ENCODE results near the gene MSI2. TPM values are rescaled to one million over a fixed set of nuclear protein-coding genes. Genes with fewer than 3 reads are reported as not detected.

The MSI2 gene
- total and polyA plus RNA-seq, 12 donors = 25.5 to 135 (median 121) TPM

DNA sequence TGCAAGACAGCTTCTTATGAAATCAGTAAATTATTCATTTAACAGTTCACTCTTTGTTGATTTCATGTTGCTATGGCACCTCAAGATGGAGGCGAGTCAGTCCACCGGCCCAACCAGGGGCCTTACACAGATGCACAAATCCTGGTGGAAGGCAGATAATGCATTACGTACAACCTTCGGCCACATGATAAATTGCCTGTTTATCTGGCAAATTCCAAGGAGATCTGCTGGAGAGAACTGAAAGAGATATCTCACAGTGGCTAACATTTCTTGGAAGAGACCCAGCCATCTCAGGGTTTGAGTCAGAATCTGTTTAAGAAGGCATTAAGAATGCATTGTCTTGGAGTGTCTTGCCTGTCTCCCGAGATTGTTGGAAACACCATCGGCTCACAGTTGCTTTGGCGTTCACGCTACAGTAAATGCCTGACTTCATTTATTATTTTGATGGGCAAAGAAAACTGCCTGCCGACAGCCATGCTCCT is 225.6 kb downstream of the MSI2 start:
- peaks cover 15 to 72% (median 61%) of the 10 kb centered on the region in 9 donors for H3K4me1 ChIP-seq
- TF ChIP-seq, protein P1, sequence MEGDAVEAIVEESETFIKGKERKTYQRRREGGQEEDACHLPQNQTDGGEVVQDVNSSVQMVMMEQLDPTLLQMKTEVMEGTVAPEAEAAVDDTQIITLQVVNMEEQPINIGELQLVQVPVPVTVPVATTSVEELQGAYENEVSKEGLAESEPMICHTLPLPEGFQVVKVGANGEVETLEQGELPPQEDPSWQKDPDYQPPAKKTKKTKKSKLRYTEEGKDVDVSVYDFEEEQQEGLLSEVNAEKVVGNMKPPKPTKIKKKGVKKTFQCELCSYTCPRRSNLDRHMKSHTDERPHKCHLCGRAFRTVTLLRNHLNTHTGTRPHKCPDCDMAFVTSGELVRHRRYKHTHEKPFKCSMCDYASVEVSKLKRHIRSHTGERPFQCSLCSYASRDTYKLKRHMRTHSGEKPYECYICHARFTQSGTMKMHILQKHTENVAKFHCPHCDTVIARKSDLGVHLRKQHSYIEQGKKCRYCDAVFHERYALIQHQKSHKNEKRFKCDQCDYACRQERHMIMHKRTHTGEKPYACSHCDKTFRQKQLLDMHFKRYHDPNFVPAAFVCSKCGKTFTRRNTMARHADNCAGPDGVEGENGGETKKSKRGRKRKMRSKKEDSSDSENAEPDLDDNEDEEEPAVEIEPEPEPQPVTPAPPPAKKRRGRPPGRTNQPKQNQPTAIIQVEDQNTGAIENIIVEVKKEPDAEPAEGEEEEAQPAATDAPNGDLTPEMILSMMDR (IDR thresholded peaks at IDR 0.05) = no peak
- no peak for DNase-seq
- no peaks in the 10 kb centered on the region for H3K27me3 ChIP-seq
- WGBS, 2 donors = 71 to 76% methylated on average over 9 of the region's 9 CpGs
- H3K4me3 ChIP-seq = no peak overlapping the region
- intact Hi-C loops (cut with DNase I) = no loop called here
- H3K9me3 ChIP-seq = no peaks in the 10 kb centered on the region
- ATAC-seq = no peak
- peak overlapping the region in 2 of 10 donors; percentile 61 to 68 for H3K27ac ChIP-seq
- H3K36me3 ChIP-seq = no peaks in the 10 kb centered on the region

DNA sequence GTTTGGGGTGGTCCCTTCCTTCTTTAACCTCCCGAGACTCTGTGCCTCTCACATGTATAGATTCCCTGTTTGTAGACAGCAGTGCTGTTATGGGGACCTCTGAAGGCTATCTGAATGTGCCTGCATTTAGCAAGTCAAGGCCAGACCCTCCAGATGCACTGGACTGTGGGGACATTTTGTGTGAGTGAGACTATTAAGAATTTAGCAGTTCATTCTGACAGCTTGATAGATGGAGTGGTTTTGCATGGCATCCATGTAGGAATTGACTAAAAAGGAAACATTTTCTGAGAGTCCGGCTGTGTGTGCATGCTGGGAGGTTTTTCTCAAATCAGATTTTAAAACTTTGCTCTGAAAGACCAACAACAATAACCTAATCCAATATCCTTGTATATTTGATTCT is 226.3 kb downstream of the MSI2 start:
- H3K36me3 ChIP-seq = no peaks in the 10 kb centered on the region
- H3K27me3 ChIP-seq = no peaks in the 10 kb centered on the region
- intact Hi-C loops (cut with DNase I) = no loop called here
- peak overlapping the region in 1 of 10 donors; percentile 61 for H3K27ac ChIP-seq
- H3K4me1 ChIP-seq = peaks cover 17 to 74% (median 64%) of the 10 kb centered on the region in 9 donors
- no peaks in the 10 kb centered on the region for H3K9me3 ChIP-seq
- 96% methylated on average over 2 of the region's 2 CpGs for WGBS, 2 donors
- ATAC-seq = no peak
- TF ChIP-seq, protein P1 (IDR thresholded peaks at IDR 0.05) = no peak
- H3K4me3 ChIP-seq = no peak overlapping the region
- no peak for DNase-seq

DNA sequence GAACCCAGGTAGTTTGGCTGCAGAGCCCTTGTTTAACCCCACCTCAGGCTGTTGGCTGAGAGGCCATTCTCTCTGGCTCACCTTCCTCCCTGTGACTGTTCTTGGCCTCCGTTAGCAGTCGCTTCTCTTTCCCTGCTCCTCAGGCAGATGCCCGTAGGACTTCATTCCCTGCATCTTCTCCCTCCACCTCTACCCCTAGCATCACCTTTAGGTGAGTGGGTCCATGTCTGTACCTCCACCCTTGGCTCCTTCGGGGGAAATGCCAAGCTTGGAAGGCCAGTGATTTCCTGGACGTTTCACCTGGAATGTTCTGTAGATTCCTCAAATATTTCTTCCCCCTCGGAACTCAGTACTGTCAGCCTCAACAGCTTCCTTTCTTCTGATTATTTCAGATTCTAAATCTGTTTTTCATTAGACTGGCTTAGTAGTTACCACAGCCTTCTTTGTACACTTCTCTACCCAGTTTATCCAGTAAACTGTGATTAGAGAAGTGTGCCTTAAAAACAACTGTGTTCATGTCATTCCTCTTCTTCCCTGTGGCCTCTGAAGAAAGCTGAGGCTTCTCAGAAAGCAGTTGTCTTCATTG is 227.9 kb downstream of the MSI2 start:
- peaks cover 15 to 74% (median 62%) of the 10 kb centered on the region in 9 donors for H3K4me1 ChIP-seq
- no peaks in the 10 kb centered on the region for H3K9me3 ChIP-seq
- 86 to 87% methylated on average over 6 of the region's 6 CpGs for WGBS, 2 donors
- no peak overlapping the region for H3K27ac ChIP-seq
- ATAC-seq = no peak
- intact Hi-C loops (cut with DNase I) = no loop called here
- no peaks in the 10 kb centered on the region for H3K36me3 ChIP-seq
- no peaks in the 10 kb centered on the region for H3K27me3 ChIP-seq
- H3K4me3 ChIP-seq = no peak overlapping the region
- TF ChIP-seq, protein P1 (IDR thresholded peaks at IDR 0.05) = no peak
- DNase-seq = no peak

DNA sequence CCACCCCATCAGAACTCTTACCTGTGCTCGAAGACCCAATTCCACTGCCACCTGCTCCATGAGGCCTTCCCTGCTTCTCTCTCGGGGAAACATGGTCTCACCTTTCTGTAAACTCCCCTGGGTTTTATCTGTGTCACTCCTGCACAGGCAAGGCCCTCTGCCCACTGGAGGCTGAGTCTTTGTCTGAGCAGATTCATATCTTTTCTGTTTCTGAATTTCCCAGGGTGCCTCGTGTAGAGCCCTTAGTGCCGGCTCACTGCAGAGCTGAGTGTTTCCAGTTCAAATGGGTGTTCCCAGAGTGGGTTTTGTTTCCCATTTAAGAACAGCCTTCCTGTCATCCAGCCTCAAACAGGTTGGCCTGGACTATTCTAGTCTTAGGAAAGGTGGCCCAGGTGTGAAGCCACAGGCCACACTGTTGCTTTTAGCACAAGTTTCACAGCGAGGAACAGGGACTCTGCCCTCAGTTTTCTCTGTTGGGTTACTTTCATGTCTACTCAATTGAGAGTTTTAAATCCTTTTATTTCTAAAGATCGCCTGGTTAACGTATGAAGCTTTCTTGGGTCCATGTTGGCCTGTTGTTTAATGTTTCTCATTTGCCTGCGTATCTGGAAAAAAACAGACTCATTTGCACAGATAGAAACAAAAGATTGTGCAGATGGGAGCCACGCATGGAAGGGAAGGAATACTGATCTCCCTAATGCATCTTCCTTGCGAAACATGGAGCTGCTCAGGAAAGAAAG is 228.7 kb downstream of the MSI2 start:
- 96 to 98% methylated on average over 10 of the region's 10 CpGs for WGBS, 2 donors
- Histone ChIP-seq H3K4me1 (peaks cover 16 to 74% (median 60%) of the 10 kb centered on the region in 9 donors), H3K36me3 (no peaks in the 10 kb centered on the region), H3K4me3 (no peak overlapping the region), H3K27me3 (no peaks in the 10 kb centered on the region), H3K9me3 (no peaks in the 10 kb centered on the region), H3K27ac (no peak overlapping the region)
- DNase-seq (no peak), ATAC-seq (no peak)
- TF ChIP-seq, protein P1 (IDR thresholded peaks at IDR 0.05) = no peak
- intact Hi-C loops (cut with DNase I) = no loop called here
